WI38 (cell line): Measurements from ENCODE around the gene C9.

ENCODE experiments used
- H3K4me3 ChIP-seq: 2 replicates; pipeline ENCODE4 v1.5.1; 2011; ENCODE audit warnings: low read depth, mild to moderate bottlenecking, control low read depth, low read length
- TF ChIP-seq, protein P1 (sequence below): IDR thresholded peaks from 2 replicates; pipeline ENCODE4 v1.5.1; 2012; ENCODE audit warnings: low read depth, mild to moderate bottlenecking, control low read depth, low read length

The C9 gene

DNA sequence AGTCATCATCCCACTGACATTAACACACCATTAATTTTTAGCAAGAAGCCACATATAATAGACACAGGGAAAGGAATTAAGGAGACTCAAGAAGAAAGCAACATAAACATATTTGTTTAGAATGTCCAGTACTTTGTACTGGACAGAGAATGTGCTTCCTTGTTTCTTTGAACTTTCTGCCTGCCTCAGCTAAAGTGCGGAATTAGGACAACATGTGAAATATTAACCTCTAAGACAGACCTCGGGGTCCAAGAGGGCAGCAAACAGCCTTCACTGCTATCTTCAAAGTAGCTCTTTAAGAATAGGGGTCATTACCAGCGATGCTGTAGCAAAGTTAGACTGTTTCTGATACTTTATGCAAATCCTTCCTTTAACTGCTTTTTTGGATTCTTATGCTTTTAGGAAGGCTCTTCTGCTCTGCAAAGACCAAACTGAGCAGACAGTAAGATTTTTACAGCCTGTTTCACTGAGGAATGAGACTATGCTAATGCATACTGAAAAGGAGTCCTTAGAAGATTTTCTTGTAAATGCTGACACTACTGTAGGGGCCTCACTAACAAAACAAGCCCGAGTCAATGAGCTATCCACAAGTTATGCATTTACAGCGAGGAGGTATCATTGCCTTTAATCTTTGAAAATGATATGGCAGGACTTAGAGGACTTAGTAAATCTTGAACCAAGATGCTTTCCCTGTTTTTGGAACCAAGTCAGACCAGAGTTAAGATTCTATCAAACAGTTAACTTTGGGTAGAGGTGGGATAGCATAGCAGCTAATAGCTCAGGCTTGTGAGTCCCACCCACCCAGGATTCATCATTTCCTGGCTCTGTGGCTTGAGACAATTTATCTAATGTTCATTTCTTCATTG lies 36.7 kb upstream of the C9 start:
- no peak overlapping the region for H3K4me3 ChIP-seq
- TF ChIP-seq, protein P1, sequence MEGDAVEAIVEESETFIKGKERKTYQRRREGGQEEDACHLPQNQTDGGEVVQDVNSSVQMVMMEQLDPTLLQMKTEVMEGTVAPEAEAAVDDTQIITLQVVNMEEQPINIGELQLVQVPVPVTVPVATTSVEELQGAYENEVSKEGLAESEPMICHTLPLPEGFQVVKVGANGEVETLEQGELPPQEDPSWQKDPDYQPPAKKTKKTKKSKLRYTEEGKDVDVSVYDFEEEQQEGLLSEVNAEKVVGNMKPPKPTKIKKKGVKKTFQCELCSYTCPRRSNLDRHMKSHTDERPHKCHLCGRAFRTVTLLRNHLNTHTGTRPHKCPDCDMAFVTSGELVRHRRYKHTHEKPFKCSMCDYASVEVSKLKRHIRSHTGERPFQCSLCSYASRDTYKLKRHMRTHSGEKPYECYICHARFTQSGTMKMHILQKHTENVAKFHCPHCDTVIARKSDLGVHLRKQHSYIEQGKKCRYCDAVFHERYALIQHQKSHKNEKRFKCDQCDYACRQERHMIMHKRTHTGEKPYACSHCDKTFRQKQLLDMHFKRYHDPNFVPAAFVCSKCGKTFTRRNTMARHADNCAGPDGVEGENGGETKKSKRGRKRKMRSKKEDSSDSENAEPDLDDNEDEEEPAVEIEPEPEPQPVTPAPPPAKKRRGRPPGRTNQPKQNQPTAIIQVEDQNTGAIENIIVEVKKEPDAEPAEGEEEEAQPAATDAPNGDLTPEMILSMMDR, result no peak

DNA sequence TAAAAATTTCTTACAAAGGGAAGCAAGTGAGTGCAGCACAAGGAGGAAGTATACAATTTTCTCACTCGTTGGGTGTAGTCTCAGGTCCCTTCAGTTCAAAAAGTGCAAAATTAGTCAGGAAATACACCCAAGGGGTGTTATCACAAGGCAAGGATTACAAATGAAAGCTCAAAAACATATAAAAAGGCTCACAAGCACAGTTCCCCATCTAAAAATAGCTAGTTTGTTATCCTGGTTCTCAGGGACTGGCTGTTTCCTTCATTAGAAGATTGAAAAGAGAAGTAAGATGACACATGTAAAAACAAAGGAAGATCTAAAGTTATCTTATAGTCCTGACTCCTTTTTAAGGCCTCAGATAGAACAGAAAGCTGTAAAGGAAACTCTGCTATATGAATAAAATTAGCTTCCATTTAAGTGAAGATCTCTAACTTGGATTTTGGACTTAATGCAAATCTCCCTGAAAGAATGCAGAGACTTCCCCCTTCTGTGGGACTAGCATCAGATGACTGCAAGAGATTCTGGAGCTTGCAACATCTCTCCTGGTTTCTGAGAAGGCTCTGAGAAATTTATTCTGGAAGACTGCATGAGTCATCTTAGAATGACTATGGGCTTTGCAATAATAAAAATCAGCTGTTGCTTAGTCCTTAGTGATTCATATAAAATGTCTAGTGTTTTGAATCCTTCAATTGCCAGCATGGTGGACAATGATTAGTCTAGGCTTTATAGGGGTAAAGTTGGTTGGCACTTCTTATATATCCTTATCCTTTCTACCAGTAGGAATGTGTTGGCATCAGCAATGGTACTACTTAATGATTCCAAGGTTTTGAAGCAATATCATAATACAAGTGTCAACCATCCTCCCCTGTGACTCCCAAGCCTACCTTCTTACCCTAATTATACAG lies 35.1 kb upstream of the C9 start:
- TF ChIP-seq, protein P1, result no peak

DNA sequence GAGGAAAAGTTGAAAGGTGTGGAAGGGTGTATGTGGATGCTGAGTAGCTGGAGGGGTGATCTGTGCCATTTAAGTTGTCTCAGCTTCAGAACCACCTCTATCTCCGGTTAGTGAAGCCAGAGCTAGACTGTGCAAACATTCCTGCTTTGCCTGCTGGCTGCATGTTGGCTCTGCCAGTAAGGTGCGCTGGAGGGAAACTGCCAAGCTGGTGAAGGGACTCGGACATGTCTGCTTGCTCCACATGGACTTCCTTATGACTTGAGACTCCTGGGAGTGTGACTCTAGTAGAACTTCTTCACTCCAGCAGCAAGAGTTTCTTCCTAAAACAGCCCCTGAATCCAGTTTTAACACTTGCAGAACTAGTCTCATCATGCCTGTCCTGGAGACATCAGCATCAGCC lies 32.5 kb upstream of the C9 start:
- no peak overlapping the region for H3K4me3 ChIP-seq
- TF ChIP-seq, protein P1, result no peak

More for the DNA sequence above, 35.1 kb upstream of the C9 start:
- 0 out of 2 replicates have a peak overlapping the region, but pooled peaks have one; percentile 14 for H3K4me3 ChIP-seq

DNA sequence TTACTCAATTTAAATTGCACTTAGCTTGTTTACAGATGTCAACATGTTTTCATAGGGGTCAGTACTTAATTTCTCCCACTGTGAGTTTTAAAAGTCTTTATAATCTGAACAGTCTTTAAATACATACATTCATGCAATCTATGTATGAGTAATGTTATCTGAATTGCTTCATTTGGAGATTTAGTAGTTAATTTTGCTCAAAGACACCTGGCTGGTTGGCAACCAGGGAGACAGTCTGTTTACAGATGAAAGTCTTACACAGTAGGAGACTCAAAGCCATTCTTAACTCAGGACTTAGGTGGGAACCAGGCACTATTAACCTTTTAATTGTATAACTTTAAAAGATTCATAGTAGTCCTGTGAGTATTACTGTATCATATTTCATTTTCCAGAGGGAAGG lies 31.2 kb upstream of the C9 start:
- no peak overlapping the region for H3K4me3 ChIP-seq
- TF ChIP-seq, protein P1, result no peak

DNA sequence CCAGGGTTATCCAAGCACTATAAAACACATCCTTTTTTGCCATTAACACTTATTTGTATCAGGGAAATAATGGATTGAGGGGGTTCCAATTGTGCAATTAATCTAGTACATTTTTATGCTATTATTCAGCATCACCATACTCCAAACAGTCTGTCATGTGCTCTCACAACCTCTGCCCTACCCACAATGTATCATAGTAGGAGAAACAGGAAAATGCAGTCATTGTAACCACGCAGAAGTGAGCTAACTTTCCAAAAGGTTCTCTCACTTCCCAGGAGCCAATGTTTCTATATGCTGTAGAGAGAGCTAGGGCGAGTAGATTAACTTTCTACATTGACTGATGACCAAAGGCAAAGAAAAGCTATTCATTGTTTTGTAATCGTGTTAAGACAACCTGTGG lies 30.7 kb upstream of the C9 start:
- TF ChIP-seq, protein P1, result no peak
- H3K4me3 ChIP-seq, result no peak overlapping the region

DNA sequence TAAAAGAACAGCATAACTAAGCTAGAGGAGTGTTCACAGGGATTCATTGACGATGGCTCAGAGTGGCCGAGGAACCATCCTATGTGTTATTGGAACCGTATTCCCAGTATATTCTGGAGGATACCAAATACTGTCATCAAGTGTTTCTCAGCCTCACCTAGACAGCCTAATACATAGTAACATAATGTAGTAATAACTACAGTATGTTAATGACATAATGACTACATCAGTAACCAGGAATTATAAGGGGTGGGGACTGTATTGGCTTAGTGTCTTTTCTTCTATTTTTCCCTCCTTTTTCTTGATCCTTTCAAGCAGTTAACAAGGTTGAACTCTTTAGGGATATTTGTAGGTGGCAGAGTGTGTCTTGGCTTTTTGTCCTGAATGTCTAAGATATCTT lies 26.6 kb upstream of the C9 start:
- no peak overlapping the region for H3K4me3 ChIP-seq
- TF ChIP-seq, protein P1, result no peak

DNA sequence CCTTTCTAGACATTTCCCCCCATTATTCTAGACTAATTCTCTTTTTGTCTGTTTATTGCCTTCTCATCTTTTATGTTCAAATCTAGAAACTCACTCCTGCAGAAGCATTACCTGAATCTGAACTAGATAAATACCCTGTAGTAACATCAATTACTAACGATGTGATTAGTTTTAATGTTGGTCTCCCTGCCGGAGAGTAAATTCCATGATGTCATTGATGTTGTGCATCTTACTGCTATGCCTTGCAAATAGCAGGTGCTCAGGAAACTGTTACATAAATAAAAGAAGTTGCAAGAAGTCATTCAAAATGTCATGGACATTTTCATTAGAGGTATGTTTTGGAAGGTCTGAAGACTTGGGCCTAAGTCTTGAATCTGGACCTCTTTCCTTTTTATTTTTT lies 23.0 kb upstream of the C9 start:
- H3K4me3 ChIP-seq, result no peak overlapping the region
- TF ChIP-seq, protein P1, result no peak
